ENCODE data around the gene TBC1D20. TPM values are rescaled to one million over a fixed set of nuclear protein-coding genes. Genes with fewer than 3 reads are reported as not detected.

The TBC1D20 gene
- total RNA-seq, 1 experiment from 2014 or later: 18.7 TPM

- BruUV-seq (replicated peaks): no TSS peak
- CTCF ChIA-PET: no interaction called here
- H3K9me3 Mint-ChIP-seq (ENCODE audit: low read depth, unreplicated experiment): no peaks in the 10 kb centered on the region
These were observed 58.2 kb downstream of the TBC1D20 start for GRCh38 chr20:404088-404487.

DNA sequence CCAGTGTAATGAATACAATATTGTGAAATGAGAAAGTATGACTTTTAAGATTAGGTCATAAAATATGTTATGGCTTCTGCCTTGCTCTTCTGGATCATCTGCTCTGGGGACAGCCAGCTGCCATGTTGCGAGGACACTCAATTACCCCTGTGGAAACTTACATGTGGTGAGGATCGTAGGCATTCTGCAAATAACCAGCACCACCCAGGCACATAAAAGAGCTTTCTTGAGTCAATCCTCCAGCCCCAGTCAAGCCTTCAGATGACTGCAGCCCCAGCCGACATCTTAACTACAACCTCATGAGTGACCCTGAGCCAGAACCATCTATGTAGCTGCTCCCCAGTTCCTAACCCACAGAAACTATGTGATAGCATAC is 58.8 kb downstream of the TBC1D20 start:
- CTCF ChIA-PET: no interaction called here
- TF ChIP-seq, protein P1, sequence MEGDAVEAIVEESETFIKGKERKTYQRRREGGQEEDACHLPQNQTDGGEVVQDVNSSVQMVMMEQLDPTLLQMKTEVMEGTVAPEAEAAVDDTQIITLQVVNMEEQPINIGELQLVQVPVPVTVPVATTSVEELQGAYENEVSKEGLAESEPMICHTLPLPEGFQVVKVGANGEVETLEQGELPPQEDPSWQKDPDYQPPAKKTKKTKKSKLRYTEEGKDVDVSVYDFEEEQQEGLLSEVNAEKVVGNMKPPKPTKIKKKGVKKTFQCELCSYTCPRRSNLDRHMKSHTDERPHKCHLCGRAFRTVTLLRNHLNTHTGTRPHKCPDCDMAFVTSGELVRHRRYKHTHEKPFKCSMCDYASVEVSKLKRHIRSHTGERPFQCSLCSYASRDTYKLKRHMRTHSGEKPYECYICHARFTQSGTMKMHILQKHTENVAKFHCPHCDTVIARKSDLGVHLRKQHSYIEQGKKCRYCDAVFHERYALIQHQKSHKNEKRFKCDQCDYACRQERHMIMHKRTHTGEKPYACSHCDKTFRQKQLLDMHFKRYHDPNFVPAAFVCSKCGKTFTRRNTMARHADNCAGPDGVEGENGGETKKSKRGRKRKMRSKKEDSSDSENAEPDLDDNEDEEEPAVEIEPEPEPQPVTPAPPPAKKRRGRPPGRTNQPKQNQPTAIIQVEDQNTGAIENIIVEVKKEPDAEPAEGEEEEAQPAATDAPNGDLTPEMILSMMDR (IDR thresholded peaks at IDR 0.05; ENCODE audit: unreplicated experiment): no peak
- H3K27me3 Mint-ChIP-seq (ENCODE audit: unreplicated experiment): no peaks in the 10 kb centered on the region
- no peaks in the 10 kb centered on the region for H3K9me3 Mint-ChIP-seq (ENCODE audit: low read depth, unreplicated experiment)
- peaks cover 25% of the 10 kb centered on the region for H3K4me1 Mint-ChIP-seq (ENCODE audit: low read depth, unreplicated experiment)
- no peak overlapping the region for H3K4me3 Mint-ChIP-seq (ENCODE audit: low read depth, unreplicated experiment)
- no peak for DNase-seq
- H3K36me3 Mint-ChIP-seq (ENCODE audit: insufficient read depth, unreplicated experiment): peaks cover 67% of the 10 kb centered on the region
- H3K27ac Mint-ChIP-seq (ENCODE audit: unreplicated experiment): peak overlapping the region; percentile 98
- intact Hi-C loops (cut with micrococcal nuclease; ENCODE audit: unreplicated experiment): no loop called here
- no TSS peak for BruUV-seq (replicated peaks)

More at GRCh38 chr20:404088-404487, 58.2 kb downstream of the TBC1D20 start:
- Mint-ChIP-seq H3K4me1 (ENCODE audit: low read depth, unreplicated experiment) (peaks cover 25% of the 10 kb centered on the region), H3K36me3 (ENCODE audit: insufficient read depth, unreplicated experiment) (peaks cover 67% of the 10 kb centered on the region), H3K27me3 (ENCODE audit: unreplicated experiment) (no peaks in the 10 kb centered on the region), H3K27ac (ENCODE audit: unreplicated experiment) (peak overlapping the region; percentile 98), H3K4me3 (ENCODE audit: low read depth, unreplicated experiment) (no peak overlapping the region)
- TF ChIP-seq, protein P1 (IDR thresholded peaks at IDR 0.05; ENCODE audit: unreplicated experiment): no peak
- intact Hi-C loops (cut with micrococcal nuclease; ENCODE audit: unreplicated experiment): no loop called here
- no peak for DNase-seq

GRCh38 chr20:402898-403581 is 59.3 kb downstream of the TBC1D20 start:
- CTCF ChIA-PET: interaction anchor here (0.8 kb wide), 1 partner anchor 31 kb away, joined by 3 read pairs; no protein-coding TSS in a partner anchor
- no peak for DNase-seq
- peaks cover 67% of the 10 kb centered on the region for H3K36me3 Mint-ChIP-seq (ENCODE audit: insufficient read depth, unreplicated experiment)
- no peak overlapping the region for H3K4me3 Mint-ChIP-seq (ENCODE audit: low read depth, unreplicated experiment)
- no peaks in the 10 kb centered on the region for H3K27me3 Mint-ChIP-seq (ENCODE audit: unreplicated experiment)
- intact Hi-C loops (cut with micrococcal nuclease; ENCODE audit: unreplicated experiment): no loop called here
- BruUV-seq (replicated peaks): no TSS peak
- H3K4me1 Mint-ChIP-seq (ENCODE audit: low read depth, unreplicated experiment): peaks cover 25% of the 10 kb centered on the region
- H3K9me3 Mint-ChIP-seq (ENCODE audit: low read depth, unreplicated experiment): no peaks in the 10 kb centered on the region
- H3K27ac Mint-ChIP-seq (ENCODE audit: unreplicated experiment): peak overlapping the region; percentile 98
- TF ChIP-seq, protein P1 (IDR thresholded peaks at IDR 0.05; ENCODE audit: unreplicated experiment): no peak

- DNase-seq: no peak
- H3K4me1 Mint-ChIP-seq (ENCODE audit: low read depth, unreplicated experiment): peaks cover 24% of the 10 kb centered on the region
- no peaks in the 10 kb centered on the region for H3K27me3 Mint-ChIP-seq (ENCODE audit: unreplicated experiment)
- CTCF ChIA-PET: interaction anchor here (0.8 kb wide), 1 partner anchor 30 kb away, joined by 3 read pairs; no protein-coding TSS in a partner anchor
- no peak overlapping the region for H3K4me3 Mint-ChIP-seq (ENCODE audit: low read depth, unreplicated experiment)
- H3K36me3 Mint-ChIP-seq (ENCODE audit: insufficient read depth, unreplicated experiment): peaks cover 69% of the 10 kb centered on the region
- TF ChIP-seq, protein P1 (IDR thresholded peaks at IDR 0.05; ENCODE audit: unreplicated experiment): no peak
- intact Hi-C loops (cut with micrococcal nuclease; ENCODE audit: unreplicated experiment): no loop called here
- H3K27ac Mint-ChIP-seq (ENCODE audit: unreplicated experiment): peak overlapping the region; percentile 98
- TSS peak; percentile 24 for BruUV-seq (replicated peaks)
- no peaks in the 10 kb centered on the region for H3K9me3 Mint-ChIP-seq (ENCODE audit: low read depth, unreplicated experiment)
These were observed 59.8 kb downstream of the TBC1D20 start for GRCh38 chr20:402496-402885.
